Left kidney (tissue), 2 donors: ENCODE results near the gene ITPKB. TPM values are rescaled to one million over a fixed set of nuclear protein-coding genes. Genes with fewer than 3 reads are reported as not detected.

Experiments
- DNase-seq: peaks from one replicate; pipeline ENCODE4 v3.0.0-alpha.2; 2013
- polyA plus RNA-seq: library from polyadenylated mRNA; unstranded; fragments of 120-200 nt; gene quantifications from one replicate; pipeline ENCODE4 v1.2.1, GENCODE V29; 2013; ENCODE audit not compliant: insufficient read length

Gene ITPKB
- polyA plus RNA-seq, 1 donor: 21.1 TPM

DNA sequence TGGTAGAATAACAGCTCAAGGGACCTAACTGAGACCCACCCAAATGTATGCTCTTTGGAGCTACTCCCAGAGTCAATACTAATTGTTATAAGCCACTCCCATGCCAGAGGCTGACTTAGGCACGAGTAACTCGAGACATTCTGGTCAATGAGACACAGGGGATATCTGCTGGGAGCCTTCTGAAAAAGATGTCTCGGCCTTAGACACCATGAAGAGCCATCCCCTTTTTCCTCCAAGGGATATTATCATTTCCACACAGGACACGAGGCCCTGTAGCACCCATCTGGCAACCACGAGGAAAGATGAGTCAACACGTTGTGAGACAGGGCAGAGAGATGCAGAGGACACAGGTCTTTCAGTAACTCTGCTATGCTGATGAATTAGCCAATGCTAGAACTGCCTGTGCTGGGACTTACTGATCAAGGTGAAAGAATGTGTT is 30.7 kb downstream of the ITPKB start:
- no peak for DNase-seq

DNA sequence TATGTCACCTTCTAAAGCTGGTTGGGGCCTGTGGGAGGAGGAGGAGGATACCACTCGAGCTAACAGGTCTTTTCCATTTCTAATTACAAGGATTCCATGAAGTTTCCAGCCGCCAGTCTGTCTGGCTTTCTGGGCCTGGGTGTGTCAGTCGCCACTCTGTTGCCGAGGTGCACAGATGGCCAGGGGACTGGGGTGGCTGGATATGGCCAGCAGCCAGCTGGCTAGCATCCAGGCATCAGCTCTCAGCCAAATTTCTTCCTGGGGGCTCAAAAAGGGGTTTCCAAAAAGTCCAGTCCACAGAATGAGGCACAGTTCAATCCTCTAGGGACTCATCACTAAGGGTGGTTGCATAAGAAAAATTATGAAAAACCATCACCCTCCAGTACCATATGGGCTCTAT is 32.4 kb downstream of the ITPKB start:
- no peak for DNase-seq

DNA sequence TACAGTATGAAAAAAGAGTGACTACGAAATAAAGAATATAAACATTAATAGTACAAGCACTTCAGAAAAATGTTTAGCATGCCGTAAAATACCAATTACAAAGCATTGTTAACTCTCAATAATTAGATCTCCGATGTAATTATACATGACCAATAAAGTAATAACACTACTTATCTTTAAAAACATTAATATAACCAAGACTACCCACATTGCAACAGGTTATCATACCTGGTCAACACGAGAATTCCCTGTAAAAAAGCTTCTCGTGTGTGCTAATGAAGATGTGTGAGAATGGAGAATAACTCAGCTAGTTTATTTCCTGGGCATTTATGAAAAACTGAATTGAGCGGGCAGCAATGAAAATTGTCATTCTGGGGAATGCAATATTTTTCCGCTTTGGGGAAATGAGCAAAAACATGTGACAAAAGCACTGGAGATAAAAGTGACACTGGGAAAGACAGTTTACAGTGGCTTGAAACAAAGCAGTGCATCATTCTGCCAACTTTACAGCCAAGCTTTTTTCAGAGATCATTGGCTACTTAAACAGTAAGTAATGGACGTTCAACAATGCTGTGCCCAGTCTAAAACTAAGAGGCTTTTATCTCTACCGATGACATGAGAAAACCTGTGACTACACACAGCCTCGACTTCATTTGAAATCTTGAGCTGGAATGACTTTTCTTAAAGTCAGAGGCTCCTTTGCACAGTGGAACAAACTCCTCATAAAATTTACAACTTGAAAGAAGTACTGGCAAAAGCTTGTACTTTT is 34.7 kb downstream of the ITPKB start:
- no peak for DNase-seq

DNA sequence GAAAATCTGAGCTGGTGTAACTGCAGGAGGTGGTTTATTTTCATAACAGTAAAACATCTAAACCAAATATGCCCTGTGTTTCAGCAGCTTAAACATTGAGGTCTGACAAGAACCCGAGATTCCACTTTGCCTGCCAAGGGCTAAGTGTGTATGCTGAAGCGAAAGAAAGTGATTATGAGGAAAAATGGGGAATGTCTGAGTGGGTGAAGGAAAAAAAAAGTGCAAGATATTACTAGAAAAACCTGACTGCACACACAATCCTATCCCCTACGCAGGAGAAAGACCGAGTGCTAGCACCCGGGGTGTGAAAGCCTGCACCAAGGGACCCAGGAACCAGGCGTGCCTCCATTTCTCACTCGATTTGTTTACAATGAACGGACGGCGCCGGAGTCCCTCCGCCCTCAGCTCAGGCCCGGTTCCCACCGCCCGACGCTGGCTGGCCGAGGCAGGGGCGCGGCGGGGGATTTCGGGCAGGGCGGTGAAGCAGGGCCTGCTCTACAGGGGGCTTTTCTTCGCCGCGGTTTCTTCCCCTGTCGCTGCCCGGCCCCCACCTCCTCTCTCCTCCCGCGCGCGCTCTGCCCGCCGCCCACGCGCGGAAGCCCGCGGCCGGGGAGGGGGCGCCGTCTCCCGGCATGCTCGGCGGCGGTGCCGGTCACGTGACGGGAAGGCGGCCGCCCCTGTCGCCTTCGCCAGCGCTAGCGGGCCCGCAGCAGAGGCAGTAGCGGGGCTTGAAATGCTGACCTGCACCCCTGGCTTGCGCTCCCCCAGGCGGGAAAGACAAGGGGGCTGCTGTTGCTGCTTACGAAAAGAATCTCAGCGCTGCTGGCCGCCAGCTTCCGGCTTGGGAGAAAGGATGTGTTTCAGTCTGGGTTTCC is 35.9 kb downstream of the ITPKB start:
- peak; percentile 79 for DNase-seq

DNA sequence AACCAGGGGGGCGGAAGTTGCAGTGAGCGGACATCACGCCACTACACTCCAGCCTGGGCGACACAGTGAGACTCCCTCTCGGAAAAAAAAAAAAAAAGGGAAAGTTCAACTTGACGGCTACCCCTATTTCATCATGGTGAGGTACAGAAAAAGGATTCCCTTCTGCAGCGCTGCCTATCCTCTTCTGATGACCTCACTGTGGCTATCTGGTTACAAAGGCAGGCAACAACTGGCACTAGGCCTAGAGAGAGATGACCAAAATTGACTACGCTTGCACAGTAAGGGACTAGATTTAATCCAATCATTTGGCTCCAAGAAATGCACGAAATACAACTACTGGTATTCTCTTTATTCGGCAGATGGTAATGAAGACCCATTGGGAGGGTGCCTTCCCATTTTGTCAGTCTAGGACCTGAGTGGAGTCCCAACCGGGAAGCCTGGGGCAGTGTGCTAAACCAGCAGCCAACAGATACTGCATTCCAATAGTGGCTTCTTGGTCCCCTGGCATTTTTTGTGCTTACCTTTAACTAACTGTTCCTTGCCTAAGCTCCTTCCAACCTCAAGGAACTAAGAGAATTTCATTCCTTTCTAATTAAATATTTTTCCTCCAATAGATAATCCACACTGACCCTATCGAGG is 36.6 kb downstream of the ITPKB start:
- no peak for DNase-seq

DNA sequence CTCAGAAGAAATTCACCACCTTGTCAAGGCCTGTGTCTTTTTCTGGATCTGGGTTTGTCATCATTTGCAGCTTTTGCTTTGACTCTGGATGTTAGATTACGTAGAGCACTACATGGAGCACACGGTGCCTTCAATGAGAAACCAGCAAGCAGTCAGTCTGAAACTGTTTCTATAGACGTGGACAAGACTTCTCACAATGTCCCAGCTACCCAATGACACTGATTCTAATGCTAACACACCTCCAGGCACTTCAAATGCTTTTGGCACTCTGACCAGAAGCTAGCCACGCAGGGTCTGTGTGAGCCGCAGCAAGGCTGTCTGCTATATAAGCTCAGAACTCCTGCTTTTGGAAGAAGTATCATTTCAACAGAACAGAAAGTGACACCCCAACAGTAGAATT is 38.2 kb downstream of the ITPKB start:
- DNase-seq: no peak

DNA sequence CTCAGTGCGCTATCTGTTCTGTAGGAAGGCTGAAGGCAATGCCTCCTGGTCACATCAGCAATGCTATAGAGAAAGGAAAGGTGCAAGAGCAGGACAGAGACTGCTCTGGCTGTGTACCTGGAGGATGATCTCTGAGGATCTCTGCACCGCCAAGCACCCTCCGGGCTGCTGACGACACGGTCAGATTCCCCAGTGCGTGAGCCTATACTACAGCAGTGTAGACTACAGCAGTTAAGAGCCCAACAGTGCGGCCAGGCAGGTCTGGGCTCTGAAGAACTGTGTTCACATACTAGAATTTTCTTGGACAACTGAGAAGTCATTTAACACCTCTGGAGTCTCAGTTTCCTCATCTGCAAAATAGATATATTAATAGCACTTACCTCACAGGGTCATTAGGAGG is 39.9 kb downstream of the ITPKB start:
- no peak for DNase-seq

DNA sequence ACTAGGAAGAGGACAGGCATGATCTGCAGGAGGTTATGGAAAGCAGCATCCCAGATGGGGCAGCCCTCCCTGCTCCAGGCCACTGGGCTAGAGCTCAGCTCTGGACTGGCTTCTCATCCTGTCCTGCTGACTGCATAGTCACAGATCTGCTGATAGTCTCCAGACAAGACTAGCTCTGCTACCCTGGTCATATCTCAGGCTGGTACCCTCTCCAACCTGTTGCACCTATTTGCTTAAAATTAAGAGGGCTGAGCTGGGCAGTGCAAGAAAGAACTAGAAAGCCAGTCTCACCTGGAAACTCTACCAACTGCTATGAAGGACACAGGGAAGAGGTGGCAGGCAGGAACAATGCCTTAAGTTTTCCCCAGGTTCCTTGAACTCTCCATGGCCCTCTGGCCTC is 40.4 kb downstream of the ITPKB start:
- no peak for DNase-seq

DNA sequence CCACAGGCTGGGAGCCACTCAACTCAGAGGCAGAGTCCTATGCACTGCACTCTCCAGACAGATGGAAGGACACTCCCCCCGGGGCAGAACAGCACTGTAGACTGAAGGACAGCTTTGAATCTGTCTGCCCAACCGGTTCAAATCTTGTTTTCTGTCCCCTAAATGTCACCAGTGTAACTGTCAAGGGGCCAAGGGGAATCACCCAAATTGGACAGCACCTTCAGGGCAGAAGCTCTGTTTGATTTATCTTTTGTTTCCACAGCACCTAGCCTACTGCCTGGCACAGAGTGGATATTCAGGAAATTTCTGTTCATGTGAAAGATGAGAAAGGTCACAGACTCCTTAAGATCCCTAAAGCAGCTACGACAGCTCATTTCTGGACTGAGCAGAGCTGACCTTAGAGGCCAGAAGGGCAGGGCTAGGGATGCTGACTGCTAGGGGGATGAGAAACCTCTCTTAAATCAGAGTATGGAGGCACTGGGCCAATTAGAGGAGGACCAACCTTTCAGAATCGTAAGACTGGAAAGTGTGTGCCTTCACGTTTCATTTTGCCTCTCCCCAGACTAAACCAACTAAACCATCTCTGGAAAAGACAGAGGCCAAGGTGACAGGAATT is 41.0 kb downstream of the ITPKB start:
- DNase-seq: no peak

DNA sequence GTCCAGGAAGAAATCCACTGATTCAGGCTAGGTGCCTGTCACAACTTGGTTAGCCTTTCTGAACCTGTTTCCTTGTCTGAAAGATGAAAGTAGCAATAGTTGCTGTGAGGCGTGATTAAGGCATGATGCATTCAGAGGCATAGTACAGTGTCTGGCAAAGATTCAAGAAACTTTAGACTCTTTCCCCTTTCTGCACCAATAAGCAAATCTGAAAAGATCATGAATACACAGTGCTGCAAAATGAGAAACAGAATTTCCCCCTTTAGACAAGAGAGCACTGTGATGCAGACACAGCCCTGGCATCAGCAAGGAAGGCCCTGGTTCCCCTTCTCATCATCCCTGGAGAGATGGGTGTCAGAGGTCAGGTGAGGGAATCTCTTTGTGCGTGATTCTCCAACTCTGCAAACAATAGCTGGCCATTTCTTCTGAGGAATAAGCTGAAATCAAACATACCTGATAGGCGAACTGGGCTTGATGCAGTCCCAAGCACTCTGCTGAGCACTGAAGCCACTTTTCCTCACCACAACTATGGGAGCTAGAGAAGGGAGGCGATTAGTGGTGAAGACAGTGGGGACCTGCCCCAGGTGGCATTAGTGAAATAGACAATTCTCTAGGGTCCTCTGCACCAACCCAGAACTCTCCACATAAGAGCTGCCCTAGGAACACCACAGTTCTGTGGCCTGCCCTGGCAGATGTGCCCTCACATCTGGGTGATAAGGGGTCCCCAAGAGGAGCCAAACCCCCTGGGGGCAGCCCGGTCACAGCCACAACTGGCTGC is 41.7 kb downstream of the ITPKB start:
- no peak for DNase-seq

DNA sequence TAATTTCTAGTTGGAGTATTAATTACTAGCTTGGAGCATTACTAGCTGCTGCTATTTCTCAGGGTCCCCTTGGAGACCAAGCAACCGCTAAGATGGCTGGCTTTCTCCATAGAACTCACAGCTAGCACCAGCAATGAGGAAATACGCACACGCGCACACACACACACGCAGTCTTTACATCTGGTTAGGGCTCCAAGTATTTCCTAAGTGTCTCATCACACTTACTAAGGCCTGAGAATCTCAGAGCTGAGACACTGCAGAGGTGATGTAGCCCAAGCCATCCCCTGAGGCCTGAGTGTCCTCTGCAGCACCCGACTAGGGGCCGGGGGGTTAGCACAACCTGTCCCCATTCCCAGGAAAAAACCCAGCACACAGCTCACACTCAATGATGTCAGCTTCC is 42.5 kb downstream of the ITPKB start:
- DNase-seq: no peak

DNA sequence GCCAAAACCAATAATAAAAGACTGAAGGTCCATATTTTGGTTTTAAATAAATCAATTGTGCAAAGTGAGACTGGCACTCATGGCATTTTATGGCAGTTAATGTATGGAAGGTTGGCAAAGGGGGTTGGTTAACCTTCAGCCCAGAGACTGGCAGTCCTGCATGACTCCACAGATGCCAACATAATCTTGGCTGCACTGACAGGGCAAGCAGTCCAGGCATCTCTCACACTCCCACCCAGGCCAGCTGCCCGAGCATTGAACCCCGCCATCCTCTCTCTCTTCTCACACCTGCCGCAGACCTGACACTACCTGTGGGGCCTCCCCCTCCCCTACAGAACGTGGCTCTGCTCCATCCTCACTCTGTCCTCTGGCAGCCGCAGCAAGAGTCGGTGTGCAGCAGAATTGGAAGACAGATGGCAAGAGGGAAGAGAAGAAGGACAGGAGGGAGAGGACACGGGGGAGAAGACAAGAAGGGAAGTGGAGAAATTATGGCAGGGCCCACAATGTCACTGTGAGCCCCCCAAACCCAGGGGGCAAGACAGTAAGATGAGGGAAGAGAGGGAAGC is 43.7 kb downstream of the ITPKB start:
- no peak for DNase-seq

DNA sequence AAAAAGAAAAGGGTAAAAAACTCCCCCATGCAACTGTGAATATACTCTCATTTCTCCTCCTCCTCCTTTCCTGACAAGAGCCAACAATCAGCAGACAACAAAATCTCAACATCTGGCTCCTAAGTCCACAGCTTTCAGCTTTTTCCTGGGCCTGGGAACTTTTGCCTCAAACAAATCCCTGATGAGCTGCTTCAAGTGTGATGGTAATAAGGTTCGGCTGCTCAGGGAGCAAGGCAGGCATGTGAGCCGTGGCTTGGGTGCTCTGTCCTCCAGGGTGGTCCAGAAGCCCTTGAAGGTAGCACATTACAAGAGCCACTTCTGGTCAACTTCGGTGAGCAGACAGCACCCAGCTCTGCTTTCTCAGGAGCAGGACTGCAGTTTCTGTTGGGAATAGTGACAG is 46.3 kb downstream of the ITPKB start:
- DNase-seq: no peak

DNA sequence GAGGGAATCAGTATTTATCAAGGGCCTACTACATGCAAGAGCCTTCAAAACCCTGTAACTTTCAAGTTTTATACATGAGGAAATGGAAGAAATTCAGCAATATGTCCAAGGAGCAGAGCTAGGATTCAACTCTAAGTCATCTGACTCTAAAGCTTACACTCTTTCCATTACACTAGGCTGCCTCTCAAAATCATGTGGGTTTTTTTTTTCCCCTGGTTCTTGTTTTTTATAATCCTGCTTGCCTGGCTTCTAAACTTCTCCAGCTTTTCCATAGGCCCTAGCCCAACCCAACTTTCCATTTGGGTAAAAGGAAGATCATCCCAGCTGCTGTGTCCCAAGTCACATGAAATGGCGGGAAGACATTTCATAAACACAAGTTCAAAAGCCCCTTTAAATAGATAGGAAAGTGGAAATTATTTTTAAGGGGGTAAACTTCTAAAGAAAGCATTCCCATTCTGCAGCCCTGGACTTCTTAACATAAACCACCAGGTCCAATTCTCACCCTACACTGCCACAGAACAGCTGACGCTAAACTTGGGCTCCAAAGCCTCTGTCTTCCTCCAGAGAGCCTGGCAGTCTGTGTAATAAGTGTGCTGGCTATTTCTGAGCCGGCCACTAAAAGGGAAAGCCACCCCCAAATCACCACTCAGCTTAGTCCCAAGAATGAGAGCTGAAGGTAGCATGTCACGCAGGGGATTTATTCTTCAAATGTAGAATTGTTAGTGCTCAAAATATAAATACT is 46.9 kb downstream of the ITPKB start:
- DNase-seq: no peak

DNA sequence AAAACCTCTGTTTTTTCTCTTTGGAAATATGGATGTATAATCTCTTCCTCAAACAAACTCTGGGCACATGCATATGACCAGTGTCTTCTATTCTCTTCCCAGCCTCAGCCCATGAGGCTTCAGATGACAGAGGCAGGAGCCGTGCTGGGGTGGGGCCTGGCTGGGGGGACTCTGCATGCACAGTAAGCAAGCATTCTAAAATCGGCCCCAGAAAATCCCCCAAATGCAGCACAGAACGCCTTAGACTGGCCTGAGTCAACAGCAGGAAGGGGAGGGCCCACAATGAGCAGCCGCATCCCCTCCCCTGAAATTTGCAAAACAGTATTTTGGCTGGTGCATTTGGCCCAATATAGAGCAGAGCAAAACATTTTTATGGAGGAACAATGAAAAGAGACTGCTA is 47.8 kb downstream of the ITPKB start:
- DNase-seq: no peak

DNA sequence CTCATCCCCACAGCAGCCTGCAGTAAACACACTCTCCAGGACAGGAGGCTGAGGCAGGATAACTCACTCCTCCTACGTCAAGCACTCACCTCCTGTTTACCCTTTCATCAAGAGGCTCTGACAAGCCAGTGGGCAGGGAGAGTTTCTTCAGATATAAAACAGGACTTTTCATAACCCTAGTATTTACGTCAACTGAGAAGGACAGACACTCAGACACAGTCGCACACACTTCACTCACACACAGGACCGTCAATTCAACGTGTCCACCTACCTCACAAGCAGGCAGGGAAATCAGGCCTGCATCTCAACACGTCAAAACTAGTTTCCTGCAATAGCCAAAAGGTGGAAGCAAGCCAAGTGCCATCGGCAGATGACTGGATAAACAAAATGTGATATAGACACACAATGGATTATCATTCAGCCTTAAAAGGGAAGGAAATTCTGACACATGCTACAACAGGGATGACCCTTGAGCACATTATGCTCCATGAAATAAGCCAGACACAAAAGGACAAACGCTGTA is 48.6 kb downstream of the ITPKB start:
- DNase-seq: no peak

DNA sequence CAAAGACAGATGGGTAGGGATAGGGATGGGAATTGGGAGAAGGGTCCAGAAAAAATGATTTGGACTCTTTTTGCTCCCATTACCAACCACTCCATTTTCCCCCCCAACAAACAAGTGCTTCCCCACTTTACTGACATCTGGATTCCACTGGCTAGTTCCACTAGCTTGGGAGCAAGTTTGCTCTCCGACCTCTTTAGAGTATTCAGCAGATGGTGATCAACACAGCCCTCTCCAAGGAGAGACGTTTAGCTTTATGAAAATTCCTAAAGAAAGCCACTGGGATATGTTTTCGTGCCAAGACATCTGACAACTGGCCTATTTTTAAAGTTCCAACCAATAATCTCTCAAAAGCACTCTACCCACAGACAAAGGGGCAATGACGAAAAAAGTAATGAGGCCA is 50.3 kb downstream of the ITPKB start:
- no peak for DNase-seq

DNA sequence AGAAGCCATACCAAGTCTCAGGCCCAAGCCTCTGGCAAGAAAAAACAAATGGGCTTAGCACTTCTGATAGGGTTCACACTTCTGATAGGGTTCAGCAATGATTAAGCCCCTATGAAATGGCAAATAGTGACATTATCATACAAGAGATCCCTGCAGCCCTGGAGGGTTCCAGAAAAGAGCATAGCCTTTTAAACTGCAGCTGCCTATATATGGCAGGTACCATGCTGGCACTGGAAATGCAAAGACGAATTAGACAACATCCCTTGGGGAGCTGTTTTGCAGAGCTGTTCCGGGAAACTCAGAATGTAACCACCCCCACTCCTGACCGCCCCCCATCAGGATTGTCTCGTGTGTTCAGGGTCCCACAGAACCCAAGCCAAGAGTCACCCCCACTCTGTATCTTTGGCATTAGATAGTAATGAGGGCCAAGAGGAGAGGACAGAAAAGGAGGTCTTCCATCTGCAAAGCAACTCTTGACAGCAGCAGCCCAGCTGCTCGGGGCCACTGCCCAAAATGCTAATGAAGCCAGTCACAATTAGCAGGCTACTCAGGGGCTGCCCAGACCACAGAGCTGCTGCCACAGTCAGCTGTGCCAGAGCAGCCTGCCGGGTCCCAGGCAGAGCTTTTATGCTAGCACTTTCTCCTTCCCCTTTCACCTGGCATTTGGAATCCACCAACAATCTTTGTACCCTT is 50.9 kb downstream of the ITPKB start:
- no peak for DNase-seq

DNA sequence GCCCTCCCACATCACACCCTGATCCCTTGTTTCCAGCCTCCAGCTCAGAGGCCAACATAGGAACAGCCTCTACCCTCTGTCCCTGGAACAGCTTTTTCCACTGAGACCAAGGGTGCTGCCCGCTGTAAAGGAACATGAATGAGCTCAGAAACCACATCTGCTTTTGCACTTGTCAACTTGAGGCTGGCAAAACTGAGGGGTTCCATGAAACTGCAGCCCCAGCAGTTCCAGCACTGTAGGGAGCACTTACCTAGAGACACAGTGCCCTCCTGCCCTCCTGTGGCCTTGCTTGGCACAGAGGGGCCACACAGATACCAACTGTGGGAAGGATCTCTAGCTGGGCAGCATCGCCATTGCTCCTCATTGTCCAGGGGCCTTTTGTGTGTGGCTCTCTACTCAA is 51.7 kb downstream of the ITPKB start:
- DNase-seq: no peak
